Measurements from ENCODE around the gene ZDBF2. TPM values are rescaled to one million over a fixed set of nuclear protein-coding genes. Genes with fewer than 3 reads are reported as not detected.
"Not testable (repeated sequence)": the region's sequence is repeated elsewhere in the genome, so short reads cannot be mapped to it uniquely, and the experiment has no call there.

The ZDBF2 gene
- 9.1 and 12.7 TPM in 2 replicates for total RNA-seq

DNA sequence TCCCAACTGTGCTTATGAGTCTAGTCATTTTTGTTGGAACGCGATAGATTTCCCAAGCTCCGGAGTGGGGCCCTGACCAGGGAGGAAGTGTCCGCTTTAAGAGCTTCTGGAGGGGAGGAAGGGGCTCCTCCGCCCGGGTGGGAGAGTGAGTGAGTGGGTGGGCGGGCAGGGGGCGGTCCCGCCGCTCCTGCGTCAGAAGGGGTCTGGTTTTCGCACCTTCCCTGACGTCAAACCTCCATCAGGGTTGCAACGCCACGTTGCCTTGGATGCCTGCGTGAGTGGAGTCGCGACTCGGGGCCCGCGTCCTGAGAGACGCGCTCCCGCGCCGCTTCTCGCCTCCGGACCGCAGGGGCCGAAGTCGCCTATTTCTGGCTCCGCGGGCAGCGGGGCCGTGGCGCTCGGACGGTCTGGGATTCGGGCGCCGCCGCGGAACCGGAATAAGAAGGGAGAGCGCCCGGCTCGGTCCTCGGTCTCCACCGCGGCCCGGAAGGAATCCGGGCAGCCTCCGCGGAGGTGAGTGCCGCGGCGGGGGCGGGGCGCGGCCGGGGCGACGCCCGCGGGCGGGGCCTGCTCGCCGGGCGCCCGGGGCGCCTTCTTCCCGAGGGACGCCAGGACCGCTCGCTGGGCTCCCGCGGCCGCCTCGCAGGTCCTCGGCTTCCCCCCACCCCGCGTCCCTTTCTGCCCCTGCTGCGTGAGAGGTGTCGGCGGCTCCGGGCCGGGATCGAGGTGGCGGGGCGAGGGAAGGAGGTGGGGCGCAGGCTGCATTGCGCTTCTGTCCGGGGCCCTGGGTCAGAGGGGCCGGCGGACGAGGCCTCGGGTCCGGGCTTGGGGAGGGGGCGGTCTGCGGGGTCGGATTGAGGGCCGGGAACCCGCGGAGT, at the start of gene ZDBF2:
ZDBF2 (plus strand) TSS at position 230 of the 878 bp plus-strand sequence. CDS start 7,187 bp downstream, outside the sequence.
- peaks cover 55% of the 10 kb centered on the region for H3K27me3 ChIP-seq (ENCODE audit: insufficient read depth, low read length)
- H3K36me3 ChIP-seq (ENCODE audit: insufficient read depth, low read length): no peaks in the 10 kb centered on the region
- H3K9me3 ChIP-seq (ENCODE audit: low read depth, low read length): no peaks in the 10 kb centered on the region
- peak within 1 kb of the TSS; percentile 10 for H3K27ac ChIP-seq (ENCODE audit: low read depth, low read length)
- no peaks in the 10 kb centered on the region for H3K4me1 ChIP-seq (ENCODE audit: insufficient read depth, low read length)
- H2AFZ ChIP-seq (ENCODE audit: low read length): peak within 1 kb of the TSS; percentile 75
- no peaks in the 10 kb centered on the region for H4K20me1 ChIP-seq (ENCODE audit: insufficient read depth, low read length)
- peak within 1 kb of the TSS; percentile 76 for H3K4me3 ChIP-seq (ENCODE audit: insufficient read depth, low read length)
- peaks cover 4% of the 10 kb centered on the region for H3K79me2 ChIP-seq (ENCODE audit: insufficient read depth, low read length)
- TF ChIP-seq, protein P1, sequence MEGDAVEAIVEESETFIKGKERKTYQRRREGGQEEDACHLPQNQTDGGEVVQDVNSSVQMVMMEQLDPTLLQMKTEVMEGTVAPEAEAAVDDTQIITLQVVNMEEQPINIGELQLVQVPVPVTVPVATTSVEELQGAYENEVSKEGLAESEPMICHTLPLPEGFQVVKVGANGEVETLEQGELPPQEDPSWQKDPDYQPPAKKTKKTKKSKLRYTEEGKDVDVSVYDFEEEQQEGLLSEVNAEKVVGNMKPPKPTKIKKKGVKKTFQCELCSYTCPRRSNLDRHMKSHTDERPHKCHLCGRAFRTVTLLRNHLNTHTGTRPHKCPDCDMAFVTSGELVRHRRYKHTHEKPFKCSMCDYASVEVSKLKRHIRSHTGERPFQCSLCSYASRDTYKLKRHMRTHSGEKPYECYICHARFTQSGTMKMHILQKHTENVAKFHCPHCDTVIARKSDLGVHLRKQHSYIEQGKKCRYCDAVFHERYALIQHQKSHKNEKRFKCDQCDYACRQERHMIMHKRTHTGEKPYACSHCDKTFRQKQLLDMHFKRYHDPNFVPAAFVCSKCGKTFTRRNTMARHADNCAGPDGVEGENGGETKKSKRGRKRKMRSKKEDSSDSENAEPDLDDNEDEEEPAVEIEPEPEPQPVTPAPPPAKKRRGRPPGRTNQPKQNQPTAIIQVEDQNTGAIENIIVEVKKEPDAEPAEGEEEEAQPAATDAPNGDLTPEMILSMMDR (IDR thresholded peaks at IDR 0.05; ENCODE audit: extremely low read depth, low read depth, low read length): no peak
- peak within 1 kb of the TSS; percentile 72 for H3K4me2 ChIP-seq (ENCODE audit: insufficient read depth, low read length)
- DNase-seq (ENCODE audit: insufficient read length, low spot score, missing footprints): peak; percentile 90

GRCh38 chr2:206225435-206226232, 48.8 kb upstream of the ZDBF2 start:
- no peak for DNase-seq (ENCODE audit: insufficient read length, low spot score, missing footprints)
- no peaks in the 10 kb centered on the region for H3K36me3 ChIP-seq (ENCODE audit: insufficient read depth, low read length)
- no peak overlapping the region for H3K4me2 ChIP-seq (ENCODE audit: insufficient read depth, low read length)
- H4K20me1 ChIP-seq (ENCODE audit: insufficient read depth, low read length): no peaks in the 10 kb centered on the region
- no peak overlapping the region for H2AFZ ChIP-seq (ENCODE audit: low read length)
- no peak overlapping the region for H3K27ac ChIP-seq (ENCODE audit: low read depth, low read length)
- no peak overlapping the region for H3K4me3 ChIP-seq (ENCODE audit: insufficient read depth, low read length)
- no peaks in the 10 kb centered on the region for H3K79me2 ChIP-seq (ENCODE audit: insufficient read depth, low read length)
- no peaks in the 10 kb centered on the region for H3K9me3 ChIP-seq (ENCODE audit: low read depth, low read length)
- H3K4me1 ChIP-seq (ENCODE audit: insufficient read depth, low read length): no peaks in the 10 kb centered on the region
- H3K27me3 ChIP-seq (ENCODE audit: insufficient read depth, low read length): no peaks in the 10 kb centered on the region
- TF ChIP-seq, protein P1 (IDR thresholded peaks at IDR 0.05; ENCODE audit: extremely low read depth, low read depth, low read length): no peak

DNA sequence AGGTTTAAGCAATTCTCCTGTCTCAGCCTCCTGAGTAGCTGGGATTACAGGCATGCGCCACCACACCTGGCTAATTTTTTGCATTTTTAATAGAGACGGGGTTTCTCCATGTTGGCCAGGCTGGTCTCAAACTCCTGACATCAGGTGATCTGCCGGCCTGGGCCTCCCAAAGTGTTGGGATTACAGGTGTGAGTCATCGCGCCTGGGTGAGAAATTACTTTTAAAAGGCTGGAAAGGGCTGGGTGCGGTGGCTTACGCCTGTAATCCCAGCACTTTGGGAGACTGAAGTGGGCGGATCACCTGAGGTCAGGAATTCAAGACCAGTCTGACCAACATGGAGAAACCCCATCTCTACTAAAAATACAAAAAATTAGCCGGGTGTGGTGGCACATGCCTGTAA, 45.8 kb upstream of the ZDBF2 start:
- not testable (repeated sequence) for DNase-seq (ENCODE audit: insufficient read length, low spot score, missing footprints); H3K9me3 ChIP-seq (ENCODE audit: low read depth, low read length); H3K4me2 ChIP-seq (ENCODE audit: insufficient read depth, low read length); H4K20me1 ChIP-seq (ENCODE audit: insufficient read depth, low read length); H3K36me3 ChIP-seq (ENCODE audit: insufficient read depth, low read length); H3K4me3 ChIP-seq (ENCODE audit: insufficient read depth, low read length); H3K27me3 ChIP-seq (ENCODE audit: insufficient read depth, low read length); H3K4me1 ChIP-seq (ENCODE audit: insufficient read depth, low read length); H3K27ac ChIP-seq (ENCODE audit: low read depth, low read length); H3K79me2 ChIP-seq (ENCODE audit: insufficient read depth, low read length); H2AFZ ChIP-seq (ENCODE audit: low read length)

DNA sequence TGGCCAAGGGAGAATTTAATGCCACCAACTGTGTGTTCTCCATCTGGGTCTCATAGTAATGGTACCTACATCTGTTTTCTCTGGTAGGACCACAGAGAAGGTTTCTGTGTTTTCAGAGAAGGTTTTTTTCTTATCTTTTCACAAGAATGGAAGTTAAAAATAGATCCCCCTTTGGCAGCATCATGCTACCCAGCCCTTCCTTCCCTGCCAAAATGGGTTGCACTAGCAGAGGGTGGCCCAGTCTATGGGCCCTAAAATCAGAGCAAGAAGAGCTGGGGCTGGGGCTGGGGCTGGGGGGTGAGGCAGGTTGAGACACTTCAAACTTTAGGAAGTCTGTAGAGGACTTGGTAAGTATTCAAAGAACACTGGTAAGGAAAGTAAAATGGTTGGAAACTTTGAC, 44.8 kb upstream of the ZDBF2 start:
- H3K27ac ChIP-seq (ENCODE audit: low read depth, low read length): no peak overlapping the region
- no peak for DNase-seq (ENCODE audit: insufficient read length, low spot score, missing footprints)

More for the DNA sequence above, 44.8 kb upstream of the ZDBF2 start:
- no peak overlapping the region for H3K4me2 ChIP-seq (ENCODE audit: insufficient read depth, low read length)
- H3K79me2 ChIP-seq (ENCODE audit: insufficient read depth, low read length): no peaks in the 10 kb centered on the region
- H3K4me1 ChIP-seq (ENCODE audit: insufficient read depth, low read length): no peaks in the 10 kb centered on the region
- no peaks in the 10 kb centered on the region for H4K20me1 ChIP-seq (ENCODE audit: insufficient read depth, low read length)
- TF ChIP-seq, protein P1 (IDR thresholded peaks at IDR 0.05; ENCODE audit: extremely low read depth, low read depth, low read length): no peak
- H3K27me3 ChIP-seq (ENCODE audit: insufficient read depth, low read length): no peaks in the 10 kb centered on the region
- H3K9me3 ChIP-seq (ENCODE audit: low read depth, low read length): no peaks in the 10 kb centered on the region
- no peak overlapping the region for H2AFZ ChIP-seq (ENCODE audit: low read length)
- H3K4me3 ChIP-seq (ENCODE audit: insufficient read depth, low read length): no peak overlapping the region
- H3K36me3 ChIP-seq (ENCODE audit: insufficient read depth, low read length): no peaks in the 10 kb centered on the region

Measured in osteoblast (primary cell).